ENCODE results near the gene MCM8. TPM values are rescaled to one million over a fixed set of nuclear protein-coding genes. Genes with fewer than 3 reads are reported as not detected.
"Not testable (repeated sequence)": the region's sequence is repeated elsewhere in the genome, so short reads cannot be mapped to it uniquely, and the experiment has no call there.

MCM8 gene
- total RNA-seq, 4 donors from 2014 or later, result 3.9 to 5.2 (median 4.5) TPM

GRCh38 chr20:6029538-6029937 lies 79.1 kb downstream of the MCM8 start:
- H3K4me3 ChIP-seq (replicated peaks in 1 of 3), result no peak overlapping the region
- intact Hi-C loops (cut with DNase I), result no loop called here
- H3K27ac ChIP-seq, result no peak overlapping the region
- no peaks in the 10 kb centered on the region for H3K4me1 ChIP-seq
- H3K27me3 ChIP-seq, result no peaks in the 10 kb centered on the region
- DNase-seq, result no peak
- no peaks in the 10 kb centered on the region for H3K9me3 ChIP-seq
- 81 to 90% methylated on average over 6 of the region's 6 CpGs for WGBS, 2 donors
- peaks cover 10 to 11% of the 10 kb centered on the region in 2 donors for H3K36me3 ChIP-seq
- TF ChIP-seq CTCF (IDR thresholded peaks at IDR 0.05) (no peak), POLR2A (IDR thresholded peaks at IDR 0.05) (no peak)

GRCh38 chr20:6030453-6031080 lies 80.1 kb downstream of the MCM8 start:
- intact Hi-C loops (cut with DNase I), result no loop called here
- WGBS, 2 donors, result 95 to 97% methylated on average over 6 of the region's 6 CpGs
- Histone ChIP-seq H3K27ac (no peak overlapping the region), H3K4me3 (replicated peaks in 1 of 3) (no peak overlapping the region), H3K36me3 (peaks cover 14 to 20% of the 10 kb centered on the region in 2 donors), H3K27me3 (no peaks in the 10 kb centered on the region), H3K4me1 (no peaks in the 10 kb centered on the region), H3K9me3 (no peaks in the 10 kb centered on the region)
- no peak for TF ChIP-seq POLR2A (IDR thresholded peaks at IDR 0.05)
- TF ChIP-seq CTCF (IDR thresholded peaks at IDR 0.05), result no peak
- no peak for DNase-seq

GRCh38 chr20:6032907-6033306 lies 82.5 kb downstream of the MCM8 start:
- H3K36me3 ChIP-seq, result peaks cover 21 to 33% of the 10 kb centered on the region in 2 donors
- H3K27me3 ChIP-seq; H3K27ac ChIP-seq; intact Hi-C loops (cut with DNase I); DNase-seq; H3K4me1 ChIP-seq; H3K9me3 ChIP-seq; H3K4me3 ChIP-seq (replicated peaks in 1 of 3): not testable (repeated sequence)
- 96% methylated on average over 8 of the region's 8 CpGs for WGBS, 2 donors

GRCh38 chr20:6034134-6034969 lies 83.9 kb downstream of the MCM8 start:
- intact Hi-C loops (cut with DNase I), result no loop called here
- TF ChIP-seq CTCF (IDR thresholded peaks at IDR 0.05) (no peak), POLR2A (IDR thresholded peaks at IDR 0.05) (no peak)
- WGBS, 2 donors, result 67 to 82% methylated on average over 2 of the region's 2 CpGs
- H3K4me3 ChIP-seq (replicated peaks in 1 of 3), result no peak overlapping the region
- DNase-seq, result no peak
- H3K9me3 ChIP-seq, result no peaks in the 10 kb centered on the region
- no peaks in the 10 kb centered on the region for H3K4me1 ChIP-seq
- no peak overlapping the region for H3K27ac ChIP-seq
- no peaks in the 10 kb centered on the region for H3K27me3 ChIP-seq
- H3K36me3 ChIP-seq, result peaks cover 21 to 38% of the 10 kb centered on the region in 2 donors

GRCh38 chr20:6036213-6036612 lies 85.8 kb downstream of the MCM8 start:
- intact Hi-C loops (cut with DNase I), result no loop called here
- Histone ChIP-seq H3K4me1 (no peaks in the 10 kb centered on the region), H3K36me3 (peaks cover 30 to 46% of the 10 kb centered on the region in 2 donors), H3K27me3 (no peaks in the 10 kb centered on the region), H3K4me3 (replicated peaks in 1 of 3) (no peak overlapping the region), H3K9me3 (no peaks in the 10 kb centered on the region), H3K27ac (no peak overlapping the region)
- DNase-seq, result no peak
- TF ChIP-seq CTCF (IDR thresholded peaks at IDR 0.05) (no peak), POLR2A (IDR thresholded peaks at IDR 0.05) (no peak)
- WGBS, 2 donors, result 97 to 98% methylated on average over 4 of the region's 4 CpGs

Measured in thyroid gland (tissue), 4 donors.